CD4-positive, CD25-positive, alpha-beta regulatory T cell (primary cell): ENCODE results near the gene CNKSR1. TPM values are rescaled to one million over a fixed set of nuclear protein-coding genes. Genes with fewer than 3 reads are reported as not detected.
A peak's percentile ranks its signal among the peaks of the same experiment; 100 is the strongest.
"Not testable (repeated sequence)": the region's sequence is repeated elsewhere in the genome, so short reads cannot be mapped to it uniquely, and the experiment has no call there.

Experiments
- ATAC-seq, 2 donors: fragments of 150-1000 bp; cut with Tn5 transposase; one replicate each; pipeline ENCODE4 v1.10.0; 2021; ENCODE audit warnings: low read depth in 2 of 2, moderate number of reproducible peaks in 2 of 2, moderate library complexity in 1 of 2
- DNase-seq, 3 donors: peaks; one replicate each; pipeline versions ENCODE4 v3.0.0 to v3.0.0-alpha.2; 2012 to 2022; ENCODE audit warnings: mixed read lengths in 1 of 3
- H3K27ac ChIP-seq: one replicate; pipeline ENCODE4 v1.7.0; 2013; ENCODE audit warnings: mild to moderate bottlenecking, low read length; ENCODE audit not compliant: insufficient read depth, poor library complexity, severe bottlenecking
- H3K27me3 ChIP-seq: one replicate; pipeline ENCODE4 v1.7.0; 2013; ENCODE audit warnings: low read length; ENCODE audit not compliant: control insufficient read depth, insufficient read depth
- H3K36me3 ChIP-seq: one replicate; pipeline ENCODE4 v1.7.0; 2013; ENCODE audit warnings: mild to moderate bottlenecking, low read length, moderate library complexity; ENCODE audit not compliant: control insufficient read depth, insufficient read depth
- H3K4me1 ChIP-seq: 2 replicates; pipeline ENCODE4 v1.7.0; 2013; ENCODE audit warnings: mild to moderate bottlenecking, low read length; ENCODE audit not compliant: insufficient read depth, control insufficient read depth, poor library complexity, severe bottlenecking
- H3K4me3 ChIP-seq: one replicate; pipeline ENCODE4 v1.7.0; 2013; ENCODE audit warnings: low read depth, mild to moderate bottlenecking, low read length, moderate library complexity
- H3K9me3 ChIP-seq, 2 experiments: 1 replicate in 1 of 2; 2 replicates in 1 of 2; pipeline ENCODE4 v1.7.0; 2013; ENCODE audit warnings: low read length in 2 of 2, mild to moderate bottlenecking in 1 of 2, moderate library complexity in 1 of 2; ENCODE audit not compliant: control insufficient read depth in 2 of 2
- H3K27ac Mint-ChIP-seq, 3 donors: one replicate each; pipeline ENCODE4 v1.8.0; 2020 to 2022; ENCODE audit warnings: mild to moderate bottlenecking in 3 of 3, mixed read lengths in 3 of 3, moderate library complexity in 2 of 3
- H3K27me3 Mint-ChIP-seq: one replicate; pipeline ENCODE4 v1.8.0; 2022; ENCODE audit warnings: mild to moderate bottlenecking, mixed read lengths
- H3K36me3 Mint-ChIP-seq: one replicate; pipeline ENCODE4 v1.8.0; 2020; ENCODE audit warnings: mixed read lengths
- H3K4me1 Mint-ChIP-seq, 4 donors: one replicate each; pipeline ENCODE4 v1.8.0; 2020 to 2022; ENCODE audit warnings: mixed read lengths in 4 of 4, mild to moderate bottlenecking in 1 of 4
- H3K4me3 Mint-ChIP-seq, 4 donors: one replicate each; pipeline ENCODE4 v1.8.0; 2020 to 2022; ENCODE audit warnings: mild to moderate bottlenecking in 4 of 4, mixed read lengths in 4 of 4, moderate library complexity in 3 of 4
- H3K9me3 Mint-ChIP-seq, 7 donors: one replicate each; pipeline ENCODE4 v1.8.0; 2020 to 2022; ENCODE audit warnings: mixed read lengths in 7 of 7, mild to moderate bottlenecking in 3 of 7, moderate library complexity in 2 of 7
- polyA plus RNA-seq, 4 donors: library from polyadenylated mRNA; unstranded; fragments of 300-500 nt; fragmentation: Illumina TruSeq; gene quantifications; one replicate each; pipeline ENCODE4 v1.2.3, GENCODE V29; 2021
- total RNA-seq: library from RNA; stranded (reverse); gene quantifications from one replicate; pipeline ENCODE4 v1.2.3, GENCODE V29; 2022

CNKSR1 gene
- total and polyA plus RNA-seq, 5 donors from 2014 or later: 0.53 to 7.0 (median 2.3) TPM

DNA sequence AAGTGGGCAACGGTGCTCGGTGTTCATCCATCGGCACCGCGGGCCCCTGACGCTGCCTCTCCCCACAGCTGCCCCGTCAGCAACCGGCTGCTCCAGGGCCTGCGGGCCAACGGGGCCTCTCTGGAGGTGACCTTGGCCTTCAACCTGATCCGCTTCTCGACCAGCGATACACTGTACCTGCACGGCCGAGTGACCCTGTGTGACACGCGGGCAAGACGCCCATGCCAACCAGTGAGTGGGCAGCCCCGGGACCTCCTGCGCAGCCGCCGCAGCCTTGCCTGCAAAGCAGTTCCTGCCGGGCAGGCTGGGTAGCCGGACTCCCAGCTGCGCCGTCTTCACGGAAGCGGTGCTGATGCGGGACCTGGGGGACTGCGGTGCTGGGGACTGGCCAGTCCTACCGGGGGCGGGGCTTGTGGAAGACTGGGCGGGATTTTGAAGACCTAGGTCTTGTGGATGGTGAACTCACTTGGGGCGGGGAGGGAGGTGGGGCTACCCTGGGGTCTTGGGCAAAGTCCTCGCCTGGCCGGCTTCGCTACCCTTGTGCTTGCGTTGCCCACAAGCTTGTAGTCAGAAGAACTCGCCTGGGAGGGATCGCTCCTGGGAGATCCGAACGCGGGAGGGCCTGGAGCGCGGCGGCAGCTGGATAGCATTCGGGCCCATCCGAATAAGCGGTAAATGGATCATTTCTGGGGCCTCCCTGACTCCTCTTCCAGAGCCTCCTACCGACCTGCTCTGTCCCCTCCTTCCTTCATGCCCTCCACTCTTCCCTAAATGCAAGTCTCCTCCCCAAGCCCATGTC, 47.9 kb downstream of the CNKSR1 start:
- no peaks in the 10 kb centered on the region for H3K9me3 Mint-ChIP-seq
- peak overlapping the region in 2 of 3 donors; percentile 11 to 55 for H3K27ac Mint-ChIP-seq
- Histone ChIP-seq H3K36me3 (no peaks in the 10 kb centered on the region), H3K9me3 (no peaks in the 10 kb centered on the region), H3K27me3 (peaks cover 6% of the 10 kb centered on the region), H3K4me3 (no peak overlapping the region), H3K4me1 (peaks cover 13% of the 10 kb centered on the region), H3K27ac (no peak overlapping the region)
- DNase-seq: peak; percentile 9 to 66 (median 40)
- ATAC-seq: peak; percentile 52 to 62
- H3K36me3 Mint-ChIP-seq: no peaks in the 10 kb centered on the region
- H3K4me1 Mint-ChIP-seq: peaks cover 0 to 10% (median 4%) of the 10 kb centered on the region in 4 donors
- H3K27me3 Mint-ChIP-seq: peaks cover 17% of the 10 kb centered on the region
- H3K4me3 Mint-ChIP-seq: peak overlapping the region; percentile 10 to 70 (median 67)

- not testable (repeated sequence) for H3K27ac Mint-ChIP-seq, H3K36me3 ChIP-seq, H3K4me3 ChIP-seq, H3K4me3 Mint-ChIP-seq, H3K36me3 Mint-ChIP-seq, ATAC-seq, DNase-seq, H3K27me3 ChIP-seq, H3K27ac ChIP-seq, H3K9me3 Mint-ChIP-seq, H3K9me3 ChIP-seq
- Mint-ChIP-seq H3K4me1 (peaks cover 6 to 27% (median 14%) of the 10 kb centered on the region in 4 donors), H3K27me3 (peaks cover 22% of the 10 kb centered on the region)
- H3K4me1 ChIP-seq: peaks cover 14% of the 10 kb centered on the region
These were observed 53.4 kb downstream of the CNKSR1 start for GRCh38 chr1:26230682-26231081.

DNA sequence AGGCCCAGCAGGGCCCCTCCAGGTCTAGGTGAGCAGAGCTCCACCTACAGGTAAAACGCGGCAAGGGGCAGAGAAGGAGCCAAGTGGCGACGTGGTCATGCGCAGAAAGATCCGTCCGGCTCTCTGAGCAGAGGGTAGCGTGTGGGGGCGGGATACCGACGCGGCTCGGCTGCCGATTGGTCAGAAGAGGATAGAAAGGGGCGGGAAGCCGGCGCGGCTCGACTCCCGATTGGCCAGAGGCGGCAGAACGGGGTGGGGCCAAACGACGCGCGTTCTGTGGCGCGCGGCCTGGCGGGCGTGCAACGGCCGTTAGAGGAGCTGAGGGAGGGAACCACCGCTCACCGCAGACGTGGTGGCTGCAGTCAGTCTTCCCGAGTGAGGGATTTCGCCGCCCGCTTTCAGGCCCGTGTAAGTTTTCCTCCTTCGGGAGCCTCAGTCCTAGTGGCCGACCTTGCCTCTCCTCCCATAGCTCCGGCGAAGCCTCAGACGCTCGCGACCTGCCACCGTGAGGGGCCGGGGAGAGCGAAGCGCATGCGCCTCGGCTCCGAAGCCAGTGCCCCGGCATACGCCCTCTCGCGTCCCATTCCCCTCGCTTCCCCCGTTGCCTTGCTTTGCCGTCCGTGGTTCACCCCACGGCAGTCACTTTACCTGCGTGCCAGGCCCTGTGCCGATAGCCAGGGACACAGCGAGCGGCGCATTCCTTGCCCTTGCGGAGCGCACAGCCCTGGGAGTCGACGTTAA, 56.8 kb downstream of the CNKSR1 start, which contains the start of gene CEP85:
Gene CEP85, plus strand, starts transcription at position 298 of the 741 bp plus-strand sequence. CDS start 5,584 bp downstream, outside the sequence.
- peak within 1 kb of the TSS; percentile 95 to 99 (median 97) for H3K27ac Mint-ChIP-seq
- DNase-seq (peak; percentile 97 to 98 (median 98)), ATAC-seq (peak; percentile 89 to 93)
- H3K4me1 ChIP-seq: peaks cover 14% of the 10 kb centered on the region
- H3K36me3 Mint-ChIP-seq: no peaks in the 10 kb centered on the region
- peak within 1 kb of the TSS; percentile 87 for H3K27ac ChIP-seq
- no peaks in the 10 kb centered on the region for H3K9me3 Mint-ChIP-seq
- H3K27me3 ChIP-seq: no peaks in the 10 kb centered on the region
- H3K4me3 ChIP-seq: peak within 1 kb of the TSS; percentile 93
- H3K36me3 ChIP-seq: no peaks in the 10 kb centered on the region
- H3K4me3 Mint-ChIP-seq: peak within 1 kb of the TSS; percentile 98 to 100 (median 99)
- H3K4me1 Mint-ChIP-seq: peaks cover 24 to 42% (median 33%) of the 10 kb centered on the region in 4 donors
- H3K9me3 ChIP-seq: no peaks in the 10 kb centered on the region
- H3K27me3 Mint-ChIP-seq: peaks cover 5% of the 10 kb centered on the region

GRCh38 chr1:26234644-26235370, 57.5 kb downstream of the CNKSR1 start:
- no peak for ATAC-seq
- Mint-ChIP-seq H3K27ac (peak overlapping the region; percentile 95 to 99 (median 97)), H3K9me3 (no peaks in the 10 kb centered on the region), H3K27me3 (peaks cover 5% of the 10 kb centered on the region), H3K4me1 (peaks cover 25 to 47% (median 35%) of the 10 kb centered on the region in 4 donors), H3K36me3 (no peaks in the 10 kb centered on the region), H3K4me3 (peak overlapping the region; percentile 98 to 100 (median 99))
- peak in 2 of 3 donors; percentile 37 to 50 for DNase-seq
- Histone ChIP-seq H3K36me3 (no peaks in the 10 kb centered on the region), H3K4me3 (peak overlapping the region; percentile 93), H3K9me3 (no peaks in the 10 kb centered on the region), H3K4me1 (peaks cover 14% of the 10 kb centered on the region), H3K27ac (peak overlapping the region; percentile 87), H3K27me3 (no peaks in the 10 kb centered on the region)

DNA sequence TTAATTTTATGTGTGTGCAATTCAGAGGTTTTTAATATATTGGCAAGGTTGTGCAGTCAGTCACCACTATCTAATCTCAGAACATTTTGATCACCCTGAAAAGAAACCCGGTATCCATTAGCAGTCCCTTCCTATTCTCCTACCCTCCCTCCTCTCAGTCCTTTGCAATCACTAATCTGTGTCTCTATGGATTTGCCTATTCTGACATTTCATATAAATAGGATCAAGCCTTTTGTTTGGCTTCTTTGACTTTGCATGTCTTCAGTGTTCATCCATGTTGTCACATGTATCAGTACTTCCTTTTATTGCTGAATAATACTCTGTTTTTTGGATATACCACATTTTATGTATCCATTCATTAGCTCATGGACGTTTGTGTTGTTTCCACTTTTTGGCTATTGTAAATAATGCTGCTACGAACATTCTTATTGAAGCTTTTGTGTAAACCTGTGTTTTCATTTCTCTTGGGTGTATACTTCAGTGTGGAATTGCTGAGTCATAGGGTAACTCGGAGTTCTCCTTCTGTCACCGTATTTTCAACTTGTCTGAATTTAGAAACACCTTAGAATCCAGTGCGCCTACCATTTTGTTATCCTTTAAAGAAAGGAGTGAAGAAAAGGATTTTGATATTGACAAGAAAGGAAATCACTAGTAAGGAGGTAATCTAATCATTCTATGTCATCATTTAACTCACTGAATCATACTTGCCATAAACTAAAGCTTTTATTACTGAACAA, 60.1 kb downstream of the CNKSR1 start:
- Mint-ChIP-seq H3K4me3 (peak overlapping the region; percentile 10 to 98 (median 58)), H3K27me3 (peaks cover 5% of the 10 kb centered on the region), H3K27ac (peak overlapping the region in 1 of 3 donors; percentile 99), H3K4me1 (peaks cover 25 to 48% (median 35%) of the 10 kb centered on the region in 4 donors), H3K9me3 (no peaks in the 10 kb centered on the region), H3K36me3 (peaks cover 5% of the 10 kb centered on the region)
- Histone ChIP-seq H3K27me3 (no peaks in the 10 kb centered on the region), H3K9me3 (no peaks in the 10 kb centered on the region), H3K27ac (no peak overlapping the region), H3K36me3 (no peaks in the 10 kb centered on the region), H3K4me3 (peak overlapping the region; percentile 24), H3K4me1 (peaks cover 14% of the 10 kb centered on the region)
- ATAC-seq: no peak
- peak in 1 of 3 donors; percentile 45 for DNase-seq

Other genes with a start within 250 kb of the CNKSR1 start
- gene PAFAH2, start 179.4 kb upstream of the CNKSR1 start, total RNA-seq: 10.7 TPM
- 10 to 100 TPM; 12.4 to 26.3 (median 17.7) TPM for gene PAFAH2, start 179.4 kb upstream of the CNKSR1 start, polyA plus RNA-seq
- gene EXTL1, start 155.7 kb upstream of the CNKSR1 start, total RNA-seq: not detected
- gene EXTL1, start 155.7 kb upstream of the CNKSR1 start, polyA plus RNA-seq: under 1 TPM in 1 of 4 donors, not detected in 3; 0.22 TPM
- not detected for gene SLC30A2, start 131.4 kb upstream of the CNKSR1 start, total RNA-seq
- gene SLC30A2, start 131.4 kb upstream of the CNKSR1 start, polyA plus RNA-seq: under 1 TPM in 1 of 4 donors, not detected in 3; 0.07 TPM
- gene TRIM63, start 109.9 kb upstream of the CNKSR1 start, total RNA-seq: not detected
- not detected for gene TRIM63, start 109.9 kb upstream of the CNKSR1 start, polyA plus RNA-seq
- 11.1 TPM for gene PDIK1L, start 65.7 kb upstream of the CNKSR1 start, total RNA-seq
- gene PDIK1L, start 65.7 kb upstream of the CNKSR1 start, polyA plus RNA-seq: 1 to 10 TPM; 5.1 to 9.2 (median 6.5) TPM
- gene FAM110D, start 18.4 kb upstream of the CNKSR1 start, total RNA-seq: not detected
- not detected for gene FAM110D, start 18.4 kb upstream of the CNKSR1 start, polyA plus RNA-seq
- not detected for gene C1orf232, start 8.5 kb upstream of the CNKSR1 start, total RNA-seq
- not detected for gene C1orf232, start 8.5 kb upstream of the CNKSR1 start, polyA plus RNA-seq
- gene ZNF593, start 7.6 kb upstream of the CNKSR1 start, total RNA-seq: 16.8 TPM
- 10 to 100 TPM; 40.3 to 65.6 (median 47.5) TPM for gene ZNF593, start 7.6 kb upstream of the CNKSR1 start, polyA plus RNA-seq
- not detected for gene ZNF593OS, start 5.7 kb upstream of the CNKSR1 start, total RNA-seq
- 1 to 10 TPM in 2 of 4 donors, under 1 TPM in 1, not detected in 1; 0.53 to 1.3 (median 1.1) TPM for gene ZNF593OS, start 5.7 kb upstream of the CNKSR1 start, polyA plus RNA-seq
- not detected for gene CATSPER4, start 13.1 kb downstream of the CNKSR1 start, total RNA-seq
- not detected for gene CATSPER4, start 13.1 kb downstream of the CNKSR1 start, polyA plus RNA-seq
- 18.0 TPM for gene CEP85, start 56.7 kb downstream of the CNKSR1 start, total RNA-seq
- gene CEP85, start 56.7 kb downstream of the CNKSR1 start, polyA plus RNA-seq: 1 to 10 TPM; 6.5 to 9.8 (median 7.7) TPM
- gene SH3BGRL3, start 102.6 kb downstream of the CNKSR1 start, total RNA-seq: 404 TPM
- gene SH3BGRL3, start 102.6 kb downstream of the CNKSR1 start, polyA plus RNA-seq: 1,000 to 10,000 TPM; 1,085 to 1,853 (median 1,299) TPM
- gene UBXN11, start 129.1 kb downstream of the CNKSR1 start, total RNA-seq: 30.8 TPM
- 10 to 100 TPM in 3 of 4 donors, 1 to 10 TPM in 1; 8.1 to 15.2 (median 11.0) TPM for gene UBXN11, start 129.1 kb downstream of the CNKSR1 start, polyA plus RNA-seq
- 1,528 TPM for gene CD52, start 140.5 kb downstream of the CNKSR1 start, total RNA-seq
- over 10,000 TPM in 2 of 4 donors, 1,000 to 10,000 TPM in 2; 9,467 to 12,173 (median 10,919) TPM for gene CD52, start 140.5 kb downstream of the CNKSR1 start, polyA plus RNA-seq
- 2.3 TPM for gene CRYBG2, start 176.6 kb downstream of the CNKSR1 start, total RNA-seq
- 1 to 10 TPM in 3 of 4 donors, not detected in 1; 1.0 to 2.0 (median 1.3) TPM for gene CRYBG2, start 176.6 kb downstream of the CNKSR1 start, polyA plus RNA-seq
- gene ZNF683, start 195.3 kb downstream of the CNKSR1 start, total RNA-seq: not detected
- gene ZNF683, start 195.3 kb downstream of the CNKSR1 start, polyA plus RNA-seq: under 1 TPM in 2 of 4 donors, not detected in 2; 0.25 to 0.55 TPM
- not detected for gene LIN28A, start 233.3 kb downstream of the CNKSR1 start, total RNA-seq
- not detected for gene LIN28A, start 233.3 kb downstream of the CNKSR1 start, polyA plus RNA-seq